Stimulated activated CD8-positive, alpha-beta memory T cell treated with anti-CD3 and anti-CD28 coated beads, Interleukin-7, amount 100 ng/mL, for 4 hours (primary cell): Measurements from ENCODE around the gene BOLA1.
"Not testable (repeated sequence)": the region's sequence is repeated elsewhere in the genome, so short reads cannot be mapped to it uniquely, and the experiment has no call there.

Experiments used
- DNase-seq, 2 donors: peaks; one replicate each; pipeline ENCODE4 v3.0.0-alpha.2; 2020; ENCODE audit warnings: low read depth in 2 of 2

Gene BOLA1

GRCh38 chr1:149928401-149928724 is 29.0 kb downstream of the BOLA1 start:
- DNase-seq: no peak

- no peak for DNase-seq
Observed at GRCh38 chr1:149929856-149930255, 30.5 kb downstream of the BOLA1 start.

- no peak for DNase-seq
Observed at GRCh38 chr1:149931212-149931790, 31.9 kb downstream of the BOLA1 start.

- no peak for DNase-seq
Observed at GRCh38 chr1:149932474-149932873, 33.1 kb downstream of the BOLA1 start.

- DNase-seq: no peak
Observed at GRCh38 chr1:149933208-149933607, 33.8 kb downstream of the BOLA1 start.

GRCh38 chr1:149934356-149934755 is 35.0 kb downstream of the BOLA1 start:
- no peak for DNase-seq

- no peak for DNase-seq
Observed at GRCh38 chr1:149936170-149936991, 37.0 kb downstream of the BOLA1 start, which contains the start of gene MTMR11. MTMR11 (minus strand) TSS chr1:149936879; CDS start chr1:149936647, 232 bp downstream.

- DNase-seq: no peak
Observed at GRCh38 chr1:149936992-149937705, 37.8 kb downstream of the BOLA1 start.

GRCh38 chr1:149937759-149938158 is 38.4 kb downstream of the BOLA1 start:
- DNase-seq: no peak

GRCh38 chr1:149938668-149939003 is 39.3 kb downstream of the BOLA1 start:
- not testable (repeated sequence) for DNase-seq

GRCh38 chr1:149940427-149940826 is 41.1 kb downstream of the BOLA1 start:
- DNase-seq: no peak

GRCh38 chr1:149942207-149942606 is 42.8 kb downstream of the BOLA1 start:
- DNase-seq: no peak

- no peak for DNase-seq
Observed at GRCh38 chr1:149942885-149943284, 43.5 kb downstream of the BOLA1 start.

- no peak for DNase-seq
Observed at GRCh38 chr1:149945206-149945605, 45.8 kb downstream of the BOLA1 start.

- no peak for DNase-seq
Observed at GRCh38 chr1:149949911-149950310, 50.5 kb downstream of the BOLA1 start.
